Measurements from ENCODE around the gene FAF2.

Gene FAF2

DNA sequence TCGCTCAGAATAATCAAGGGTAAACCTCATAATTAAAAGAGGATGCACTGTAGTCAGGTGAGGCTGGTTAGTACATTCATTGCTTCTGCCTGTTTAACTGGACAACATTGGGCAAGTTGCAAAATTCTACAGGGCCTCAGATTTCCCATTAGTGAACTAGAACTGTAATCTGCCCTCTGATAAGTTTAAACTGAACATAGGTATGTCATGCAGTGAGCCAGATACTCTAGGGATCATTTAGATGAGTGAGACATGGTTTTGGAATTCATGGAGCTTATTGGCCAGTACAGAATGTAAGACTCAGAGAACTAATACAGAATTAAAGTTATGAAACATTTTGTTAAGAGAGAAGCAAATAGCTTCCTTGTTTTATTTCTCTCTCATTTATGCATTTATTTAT is 53.1 kb downstream of the FAF2 start:
- peak; percentile 59 to 68 for DNase-seq (ENCODE audit: low read depth in 2 of 2)

DNA sequence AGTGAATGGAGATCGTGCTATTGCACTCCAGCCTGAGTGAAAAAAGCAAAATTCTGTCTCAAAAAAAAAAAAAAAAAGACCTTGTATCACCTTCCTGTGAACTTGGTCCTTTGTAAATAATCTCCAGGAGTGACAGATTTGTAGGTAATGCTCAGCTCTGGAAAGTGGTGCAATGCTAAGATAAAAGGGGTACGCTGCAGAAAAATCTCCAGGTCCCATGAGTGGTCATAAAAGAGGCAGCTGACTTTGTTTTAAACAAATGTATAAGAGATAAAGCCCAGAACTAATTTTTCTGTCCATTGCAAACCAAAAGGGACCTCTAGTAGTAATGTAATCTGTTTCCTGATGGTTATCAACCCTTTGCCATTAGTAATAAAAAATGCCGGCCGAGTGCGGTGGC is 55.3 kb downstream of the FAF2 start:
- DNase-seq (ENCODE audit: low read depth in 2 of 2): no peak

DNA sequence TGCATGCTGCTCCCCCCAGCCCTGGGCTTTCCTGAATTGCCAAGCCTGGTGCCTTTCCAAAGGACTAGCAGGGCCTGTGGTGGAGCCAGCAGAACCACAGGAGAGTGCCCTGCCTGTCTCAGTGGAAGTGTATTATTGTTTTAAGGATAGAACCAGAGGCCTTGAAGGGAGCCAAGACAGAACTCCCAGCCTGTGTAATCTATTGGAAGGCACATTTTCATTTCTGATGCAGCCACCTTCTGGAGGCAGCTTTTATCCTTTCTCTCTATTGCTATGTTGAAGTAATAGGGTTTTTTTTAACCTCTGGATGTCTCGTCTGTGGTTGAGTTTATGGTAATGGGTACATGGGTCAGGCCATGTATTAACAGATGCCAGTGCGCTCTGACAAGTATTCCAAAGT is 59.7 kb downstream of the FAF2 start:
- no peak for DNase-seq (ENCODE audit: low read depth in 2 of 2)

- no peak for DNase-seq (ENCODE audit: low read depth in 2 of 2)
These were observed 60.4 kb downstream of the FAF2 start for GRCh38 chr5:176508603-176509002.

DNA sequence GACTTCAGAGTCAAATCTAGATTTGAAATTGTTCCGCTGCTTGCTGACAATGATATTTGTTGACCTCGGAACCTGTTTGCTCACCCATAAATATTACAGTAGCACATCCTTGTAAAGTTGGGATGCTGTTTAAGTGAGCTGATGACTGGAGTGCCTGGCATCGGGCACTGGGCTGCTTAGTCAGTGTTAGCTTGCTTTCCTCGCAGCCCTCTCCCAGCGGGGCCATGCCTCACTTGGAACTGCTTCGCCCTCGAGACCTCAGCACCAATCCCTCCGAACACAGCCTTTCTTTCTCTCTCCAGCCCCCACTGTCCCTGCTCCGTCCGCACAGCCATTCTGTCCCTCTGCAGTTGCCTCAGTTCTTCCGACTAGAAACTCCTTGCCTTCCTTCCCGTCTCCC is 65.6 kb downstream of the FAF2 start:
- DNase-seq (ENCODE audit: low read depth in 2 of 2): no peak

DNA sequence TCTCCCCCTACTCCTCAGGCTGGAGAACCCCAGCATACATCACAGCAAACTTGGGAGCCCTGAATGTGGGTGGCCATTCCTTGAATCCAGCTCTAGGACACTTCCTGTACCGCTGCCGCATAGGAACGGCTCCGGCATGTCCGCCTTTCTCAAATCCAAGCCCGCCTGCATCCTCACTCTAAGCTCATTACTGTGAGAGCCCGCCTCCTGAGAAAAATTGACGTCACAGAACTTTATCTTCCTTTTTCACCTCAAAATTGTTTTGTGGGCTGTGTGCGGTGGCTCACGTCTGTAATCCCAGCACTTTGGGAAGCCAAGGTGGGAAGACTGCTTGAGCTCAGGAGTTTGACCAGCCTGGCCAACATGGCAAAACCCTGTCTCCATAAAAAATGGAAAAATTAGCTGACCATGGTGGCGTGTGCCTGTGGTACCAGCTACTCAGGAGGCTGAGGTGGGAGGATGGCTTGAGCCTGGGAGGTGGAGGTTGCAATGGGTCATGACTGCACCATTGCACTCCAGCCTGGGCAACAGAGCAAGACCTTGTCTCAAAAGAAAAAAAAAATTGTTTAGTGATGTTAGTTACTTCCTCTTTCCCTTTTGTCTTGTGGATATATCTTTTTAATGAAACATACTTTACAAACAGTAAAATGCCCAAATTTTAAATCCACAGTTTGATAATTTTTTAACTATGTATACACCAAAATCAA is 66.2 kb downstream of the FAF2 start:
- DNase-seq (ENCODE audit: low read depth in 2 of 2): no peak

- no peak for DNase-seq (ENCODE audit: low read depth in 2 of 2)
These were observed 67.2 kb downstream of the FAF2 start for GRCh38 chr5:176515396-176515795.

DNA sequence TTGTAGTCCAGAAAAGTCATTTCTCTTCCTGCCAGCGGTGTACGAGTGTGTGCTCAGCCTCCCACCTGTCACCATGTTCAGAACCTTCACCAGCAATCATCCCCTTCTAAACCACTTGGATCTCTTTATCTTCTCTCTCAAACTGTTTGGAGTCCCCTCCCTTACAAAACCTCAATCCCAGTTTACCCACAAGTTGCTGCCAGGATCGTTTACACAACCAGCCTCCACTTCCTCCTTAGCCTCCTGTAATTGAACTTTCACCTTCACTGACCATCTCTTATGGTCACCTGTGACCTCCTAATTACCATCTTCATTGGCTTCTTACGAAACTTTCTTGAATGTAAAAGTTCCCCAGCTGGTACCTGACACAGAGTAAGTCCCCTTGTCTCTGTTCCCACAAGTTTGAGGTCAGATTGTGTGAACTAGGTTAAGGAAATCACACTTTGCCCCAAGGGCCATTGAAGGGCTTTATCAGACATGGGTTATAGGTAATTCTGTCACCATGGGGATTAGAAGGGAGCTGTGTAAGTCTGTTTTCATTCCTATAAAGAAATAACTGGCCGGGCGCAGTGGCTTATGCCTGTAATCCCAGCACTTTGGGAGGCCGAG is 69.0 kb downstream of the FAF2 start:
- no peak for DNase-seq (ENCODE audit: low read depth in 2 of 2)

GRCh38 chr5:176519810-176520720 is 71.9 kb downstream of the FAF2 start:
- DNase-seq (ENCODE audit: low read depth in 2 of 2): no peak

GRCh38 chr5:176521286-176521685 is 73.1 kb downstream of the FAF2 start:
- DNase-seq (ENCODE audit: low read depth in 2 of 2): no peak

DNA sequence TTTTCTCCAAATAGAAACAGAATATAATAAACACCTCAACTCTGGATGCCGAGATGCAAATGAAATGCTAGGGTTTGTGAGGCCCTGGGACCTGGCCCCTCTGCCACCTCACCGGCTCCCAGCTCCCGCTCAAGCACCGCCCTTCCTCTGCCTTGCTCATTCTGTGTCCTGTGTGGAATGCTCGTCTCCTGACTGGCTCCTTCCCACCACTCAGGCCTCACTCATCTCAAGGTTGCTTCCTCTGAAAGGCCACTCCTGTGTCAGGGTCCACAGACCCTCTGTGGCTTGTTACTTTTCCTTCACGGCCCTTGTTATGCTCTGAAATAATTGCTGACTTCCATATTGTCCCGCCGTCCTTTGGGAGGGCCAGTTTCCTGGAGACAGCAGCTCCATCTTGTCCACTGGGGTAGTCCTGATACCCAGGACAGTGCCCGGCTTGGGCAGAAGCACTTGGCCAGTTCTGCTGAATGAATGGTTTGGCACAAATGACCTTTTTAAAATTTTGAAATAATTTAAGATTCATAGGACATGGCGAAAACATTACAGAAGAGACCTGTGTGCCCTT is 73.6 kb downstream of the FAF2 start:
- no peak for DNase-seq (ENCODE audit: low read depth in 2 of 2)

GRCh38 chr5:176524138-176524537 is 76.0 kb downstream of the FAF2 start:
- DNase-seq (ENCODE audit: low read depth in 2 of 2): no peak

GRCh38 chr5:176524987-176525386 is 76.8 kb downstream of the FAF2 start:
- no peak for DNase-seq (ENCODE audit: low read depth in 2 of 2)

- no peak for DNase-seq (ENCODE audit: low read depth in 2 of 2)
These were observed 77.5 kb downstream of the FAF2 start for GRCh38 chr5:176525677-176526076.

DNA sequence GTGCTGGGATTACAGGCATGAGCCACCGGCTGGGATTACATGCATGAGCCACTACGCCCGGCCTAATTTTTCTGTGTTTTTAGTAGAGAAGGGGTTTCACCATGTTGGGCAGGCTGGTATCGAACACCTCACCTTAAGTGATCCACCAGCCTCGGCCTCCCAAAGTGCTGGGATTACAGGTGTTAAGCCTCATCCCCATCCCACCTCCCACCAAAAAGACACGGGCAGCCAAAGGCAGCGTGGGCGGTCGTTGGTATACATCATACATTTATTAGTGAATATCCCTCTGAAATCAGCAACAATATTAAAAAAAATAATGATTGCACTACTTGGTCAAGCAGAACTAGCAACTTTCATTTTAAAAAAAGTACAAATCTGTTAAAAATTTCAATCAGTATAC is 78.3 kb downstream of the FAF2 start:
- no peak for DNase-seq (ENCODE audit: low read depth in 2 of 2)

DNA sequence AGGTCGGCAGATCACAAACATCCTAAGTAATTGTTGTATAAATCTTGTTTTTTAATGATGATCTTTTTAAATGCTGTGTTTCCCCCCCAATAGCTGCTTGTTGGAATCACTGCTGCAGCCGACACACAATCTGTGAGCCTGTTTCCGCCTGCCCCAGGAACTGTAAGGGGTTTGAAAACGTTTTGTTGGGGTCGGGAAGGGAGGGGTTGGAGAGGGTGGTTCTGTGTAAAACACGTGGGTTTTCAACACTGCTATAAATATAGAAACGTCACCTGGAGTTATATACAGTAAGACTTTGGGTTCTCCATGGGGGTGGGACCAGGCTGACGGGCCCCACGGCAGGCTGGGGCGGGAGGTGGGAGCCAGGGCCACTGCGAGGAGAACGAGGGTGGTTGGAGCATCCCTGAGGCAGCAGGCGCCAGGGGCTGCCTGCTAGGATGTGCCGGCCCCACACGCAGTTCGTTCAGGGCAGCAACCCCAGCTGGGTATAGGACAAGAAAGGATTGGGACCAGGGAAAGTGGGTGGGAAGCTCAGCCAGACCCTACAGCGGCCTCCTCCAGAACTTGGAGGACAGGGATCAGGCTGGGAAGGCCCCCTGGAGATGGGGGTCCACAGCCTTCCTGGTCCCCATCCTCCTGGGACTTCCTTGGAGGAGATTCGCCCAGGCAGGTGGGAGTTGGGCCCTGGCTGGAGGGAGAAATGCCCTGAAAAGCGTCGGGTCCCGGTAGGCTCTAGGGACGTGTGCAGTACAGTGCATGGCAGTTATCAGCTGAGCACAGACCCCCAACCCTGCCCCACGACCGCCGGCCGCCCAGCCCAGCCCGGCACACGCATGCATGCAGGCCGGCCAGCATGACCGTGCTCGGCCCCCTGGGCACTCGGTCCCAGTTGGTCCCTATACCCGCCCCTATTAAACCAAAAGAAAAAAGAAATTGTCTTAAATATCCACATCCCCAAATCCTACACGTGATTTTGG is 79.3 kb downstream of the FAF2 start:
- no peak for DNase-seq (ENCODE audit: low read depth in 2 of 2)

DNA sequence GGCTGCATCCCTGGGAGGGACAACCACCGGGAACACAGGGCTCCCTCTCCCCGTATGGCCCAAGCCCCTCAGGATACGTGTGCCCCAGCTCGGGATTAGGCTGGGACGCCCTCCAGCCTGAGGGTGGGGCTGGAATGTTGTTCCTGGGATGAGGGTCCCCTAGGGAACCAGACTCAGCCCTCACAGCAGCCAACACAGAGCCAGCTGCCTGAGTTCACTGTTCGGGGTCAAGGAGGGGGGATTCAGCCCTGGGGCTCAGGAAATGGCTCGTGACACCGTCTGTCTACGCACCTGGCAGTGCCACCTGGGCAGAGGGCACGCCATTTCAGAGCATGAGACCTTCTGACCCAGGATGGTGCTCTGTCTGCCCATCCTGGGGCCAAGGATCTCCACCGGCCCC is 80.1 kb downstream of the FAF2 start:
- DNase-seq (ENCODE audit: low read depth in 2 of 2): no peak

GRCh38 chr5:176528761-176529115 is 80.6 kb downstream of the FAF2 start:
- no peak for DNase-seq (ENCODE audit: low read depth in 2 of 2)

DNA sequence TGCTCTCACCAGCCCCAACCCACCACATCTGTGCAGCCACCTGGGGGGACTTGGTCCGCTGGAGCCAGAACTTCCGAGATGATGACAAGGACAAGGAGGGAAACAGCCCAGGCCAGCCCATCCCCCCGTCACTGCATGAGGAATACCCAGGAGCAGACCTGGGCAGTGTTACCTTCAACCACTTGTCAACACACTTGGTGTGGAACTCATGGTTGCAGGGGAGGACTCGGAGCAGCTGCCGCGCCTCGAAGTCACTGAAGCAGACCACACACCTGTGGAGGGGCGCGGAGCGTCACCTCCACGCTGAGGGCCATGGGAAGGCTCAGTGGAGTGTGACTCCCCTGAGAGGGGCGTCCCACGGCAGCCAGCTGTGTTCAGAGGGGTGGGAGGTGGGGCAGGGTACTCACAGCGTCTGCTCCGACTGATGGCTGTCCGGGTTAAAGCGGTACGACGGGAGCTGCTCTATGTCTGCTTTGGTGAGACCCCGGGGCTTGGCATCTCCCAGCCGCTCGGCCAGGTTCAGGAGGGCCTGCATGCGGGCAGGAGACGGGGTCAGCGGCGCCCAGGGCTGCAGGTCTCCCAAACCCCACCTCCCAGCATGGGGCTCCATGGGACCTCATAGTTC is 81.0 kb downstream of the FAF2 start:
- DNase-seq (ENCODE audit: low read depth in 2 of 2): no peak

DNA sequence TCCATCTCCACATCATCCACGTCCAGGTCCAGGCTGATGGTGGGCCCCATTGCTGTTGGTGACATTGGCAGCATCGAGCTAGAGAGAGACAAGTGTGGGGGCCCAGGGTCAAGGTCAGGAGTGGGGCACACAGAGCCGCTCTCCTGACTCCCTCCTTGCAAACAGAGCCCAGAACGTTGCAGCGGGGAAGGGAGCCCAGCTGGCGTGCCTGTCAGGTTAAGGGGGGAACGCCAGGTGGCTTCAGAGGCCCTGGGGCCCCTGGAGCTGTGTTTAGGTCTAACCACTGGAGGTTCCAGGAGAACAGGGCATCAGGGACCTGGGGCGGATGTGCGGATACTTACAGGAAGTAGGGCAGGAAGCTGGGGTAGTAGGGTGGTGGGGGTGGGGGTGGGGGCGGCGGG is 81.6 kb downstream of the FAF2 start:
- DNase-seq (ENCODE audit: low read depth in 2 of 2): no peak

Data from fibroblast of skin of left biceps (primary cell).